NCI-H1417 (cell line): ENCODE measurements around the gene LAP3.
"Not testable (repeated sequence)": the region's sequence is repeated elsewhere in the genome, so short reads cannot be mapped to it uniquely, and the experiment has no call there.

Experiments
- DNase-seq, 3 experiments: peaks; one replicate each; lab custom pipeline; 2025; lab: John Stamatoyannopoulos, UW

LAP3 gene

DNA sequence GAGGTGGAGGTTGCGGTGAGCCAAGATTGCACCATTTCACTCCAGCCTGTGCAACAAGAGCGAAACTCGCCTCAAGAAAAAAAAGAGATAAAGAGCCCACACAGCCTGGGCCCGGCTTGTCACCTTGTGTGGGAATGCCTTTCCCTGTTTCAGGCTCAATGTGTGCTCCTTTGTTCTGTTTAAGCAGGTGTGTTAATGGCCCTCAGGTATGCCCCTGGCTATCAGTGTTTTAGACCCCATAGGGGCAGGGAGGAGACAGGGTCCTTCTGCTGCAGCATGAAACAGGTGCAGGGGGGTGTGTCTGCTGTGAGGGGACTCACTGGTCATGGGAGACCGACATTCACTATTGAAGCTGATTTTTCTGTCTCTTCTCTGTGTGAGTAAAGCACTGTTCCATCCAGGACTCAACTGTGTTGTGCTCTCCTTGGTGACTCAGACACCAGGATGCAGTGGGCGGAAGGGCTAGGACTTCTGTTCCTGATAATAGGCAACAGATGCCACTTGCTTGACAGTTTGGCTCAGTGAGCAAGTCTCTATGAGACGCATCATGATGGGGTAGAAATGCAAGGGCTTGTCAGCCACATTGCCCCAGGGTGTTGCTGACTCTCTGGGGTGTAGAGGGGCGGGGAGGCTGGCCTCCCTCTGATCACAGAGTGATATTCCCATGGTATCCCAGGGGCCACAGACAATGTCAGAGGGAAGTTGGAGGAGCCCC lies 15.6 kb upstream of the LAP3 start:
- DNase-seq = no peak

GRCh38 chr4:17562157-17562556 lies 14.8 kb upstream of the LAP3 start:
- DNase-seq = no peak

- DNase-seq = no peak
Observed at GRCh38 chr4:17565846-17566245, 11.2 kb upstream of the LAP3 start.

DNA sequence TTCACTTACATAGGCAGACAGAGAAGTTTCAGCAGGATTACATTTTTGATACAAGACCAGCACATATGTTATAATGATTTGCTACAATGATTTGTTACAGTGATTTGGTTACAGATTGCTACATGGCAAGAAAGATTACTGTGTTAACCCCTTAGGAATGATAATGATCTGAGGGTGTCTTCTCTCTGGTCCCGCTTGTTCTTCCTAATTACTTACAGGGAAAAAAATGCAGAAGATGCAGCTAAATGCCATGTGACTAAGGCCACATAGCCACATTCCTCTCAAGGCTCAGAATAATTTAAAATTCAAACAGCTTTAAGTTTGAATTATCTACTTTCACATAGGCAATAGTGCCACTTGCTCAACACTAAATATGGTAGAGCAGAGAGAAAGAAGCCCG lies 9.7 kb upstream of the LAP3 start:
- no peak for DNase-seq

GRCh38 chr4:17574206-17574605 lies 2.8 kb upstream of the LAP3 start:
- DNase-seq = no peak

DNA sequence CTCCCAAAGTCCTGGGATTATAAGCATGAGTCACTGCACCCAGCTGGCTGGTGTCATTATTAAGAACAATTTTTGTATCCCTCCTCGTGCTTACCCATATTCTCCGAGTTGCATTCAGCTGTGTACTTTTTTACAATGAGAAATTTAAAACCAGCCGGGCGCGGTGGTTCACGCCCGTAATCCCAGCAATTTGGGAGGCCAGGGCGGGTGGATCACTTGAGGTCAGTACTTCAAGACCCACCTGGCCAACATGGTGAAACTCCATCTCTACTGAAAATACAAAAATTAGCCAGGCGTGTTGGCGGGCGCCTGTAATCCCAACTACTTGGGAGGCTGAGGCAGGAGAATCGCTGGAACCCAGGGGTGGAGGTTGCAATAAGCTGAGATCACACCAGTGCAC lies 1.8 kb upstream of the LAP3 start:
- DNase-seq = not testable (repeated sequence)

- DNase-seq = peak in 2 of 3 experiments; percentile 35 to 67
Observed at GRCh38 chr4:17577665-17578481, 875 bp downstream of the LAP3 start.

DNA sequence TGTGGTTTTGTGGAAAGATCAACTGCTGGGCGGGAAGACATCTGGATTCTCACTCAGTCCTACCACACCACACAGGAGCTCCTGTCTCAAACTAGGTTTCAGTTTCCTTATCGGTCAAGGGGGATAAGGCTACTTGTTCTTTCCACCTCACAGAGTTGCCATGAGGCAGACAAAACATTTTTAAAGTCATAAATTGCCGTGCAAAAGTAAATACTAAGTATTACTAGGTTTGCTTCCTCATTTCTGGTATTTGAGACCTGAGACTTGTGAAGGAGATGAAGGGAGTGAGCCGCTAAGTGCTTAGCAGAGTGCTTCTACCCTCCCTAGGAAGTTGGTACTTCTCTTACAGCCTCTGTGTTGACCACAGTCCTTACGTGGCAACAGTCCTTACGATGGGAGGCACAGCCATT lies 1.5 kb downstream of the LAP3 start:
- no peak for DNase-seq

DNA sequence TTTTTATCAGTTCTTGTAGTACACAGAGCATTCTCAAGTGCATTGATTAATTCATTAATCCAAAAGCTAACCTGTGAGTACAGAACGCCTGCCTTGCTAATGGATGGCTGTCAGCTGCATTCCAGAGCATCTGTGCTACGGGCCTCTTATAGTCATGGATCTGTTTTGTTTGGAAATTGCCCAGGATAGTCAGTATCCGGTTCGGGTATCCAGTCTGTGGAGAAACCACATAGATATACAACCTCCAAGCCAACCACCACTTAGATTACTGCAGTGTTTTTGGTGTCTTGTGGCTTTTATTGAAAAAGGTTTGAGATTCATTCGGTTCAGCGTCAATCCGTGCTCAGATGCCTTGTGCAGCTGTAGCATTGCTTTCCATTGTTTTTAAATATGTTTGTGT lies 4.0 kb downstream of the LAP3 start:
- no peak for DNase-seq

- no peak for DNase-seq
Observed at GRCh38 chr4:17583276-17583675, 6.3 kb downstream of the LAP3 start.

GRCh38 chr4:17583941-17584340 lies 6.9 kb downstream of the LAP3 start:
- DNase-seq = no peak

GRCh38 chr4:17584521-17585213 lies 7.7 kb downstream of the LAP3 start:
- no peak for DNase-seq

- DNase-seq = no peak
Observed at GRCh38 chr4:17587094-17587822, 10.3 kb downstream of the LAP3 start.

GRCh38 chr4:17589355-17589754 lies 12.4 kb downstream of the LAP3 start:
- no peak for DNase-seq

DNA sequence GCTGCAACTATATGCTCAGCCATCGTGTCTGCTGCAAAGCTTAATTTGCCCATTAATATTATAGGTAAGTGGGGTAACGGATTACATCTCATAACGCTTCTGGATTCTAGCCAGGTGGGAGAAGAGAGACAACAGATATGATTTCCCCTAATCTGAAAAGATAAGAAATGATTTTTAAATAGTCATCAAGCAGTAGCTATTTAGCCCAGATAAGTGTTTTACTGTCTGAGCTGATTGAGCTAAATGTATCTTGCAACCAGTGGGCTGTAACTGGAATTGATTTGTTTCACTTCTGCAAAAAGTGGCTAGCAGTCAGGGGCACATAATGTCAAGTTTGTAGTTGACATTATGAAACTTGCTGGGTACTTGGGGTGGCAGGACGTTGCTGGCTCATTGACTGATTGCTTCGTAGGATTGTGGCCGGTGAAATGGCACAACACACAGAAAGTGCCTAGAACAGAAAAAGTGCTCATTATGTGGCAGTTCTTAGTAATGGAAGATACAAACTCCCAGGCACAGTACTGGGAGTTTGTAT lies 18.5 kb downstream of the LAP3 start:
- DNase-seq = no peak

- DNase-seq = peak in 2 of 3 experiments; percentile 4 to 49
Observed at GRCh38 chr4:17597517-17597916, 20.5 kb downstream of the LAP3 start.

GRCh38 chr4:17599826-17600225 lies 22.8 kb downstream of the LAP3 start:
- no peak for DNase-seq

DNA sequence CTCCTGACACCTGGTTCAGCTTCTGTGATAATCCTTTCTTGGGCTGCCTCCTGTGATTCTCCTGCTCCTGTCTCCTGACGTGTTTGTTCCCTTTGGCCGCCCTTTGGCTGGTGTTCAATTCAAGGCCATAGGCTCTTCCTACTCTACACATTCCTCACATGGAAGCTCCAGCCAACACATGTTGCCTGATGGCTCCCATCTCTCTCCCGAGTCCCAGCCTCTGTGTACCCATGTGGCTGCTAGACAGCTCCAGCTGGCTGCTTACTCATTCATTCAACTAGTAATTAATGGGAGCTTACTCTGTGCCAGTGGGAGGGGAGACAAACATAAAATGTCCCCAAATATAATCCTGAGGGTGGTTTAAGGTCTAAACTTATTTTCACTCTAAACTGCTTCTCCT lies 28.2 kb downstream of the LAP3 start:
- no peak for DNase-seq

DNA sequence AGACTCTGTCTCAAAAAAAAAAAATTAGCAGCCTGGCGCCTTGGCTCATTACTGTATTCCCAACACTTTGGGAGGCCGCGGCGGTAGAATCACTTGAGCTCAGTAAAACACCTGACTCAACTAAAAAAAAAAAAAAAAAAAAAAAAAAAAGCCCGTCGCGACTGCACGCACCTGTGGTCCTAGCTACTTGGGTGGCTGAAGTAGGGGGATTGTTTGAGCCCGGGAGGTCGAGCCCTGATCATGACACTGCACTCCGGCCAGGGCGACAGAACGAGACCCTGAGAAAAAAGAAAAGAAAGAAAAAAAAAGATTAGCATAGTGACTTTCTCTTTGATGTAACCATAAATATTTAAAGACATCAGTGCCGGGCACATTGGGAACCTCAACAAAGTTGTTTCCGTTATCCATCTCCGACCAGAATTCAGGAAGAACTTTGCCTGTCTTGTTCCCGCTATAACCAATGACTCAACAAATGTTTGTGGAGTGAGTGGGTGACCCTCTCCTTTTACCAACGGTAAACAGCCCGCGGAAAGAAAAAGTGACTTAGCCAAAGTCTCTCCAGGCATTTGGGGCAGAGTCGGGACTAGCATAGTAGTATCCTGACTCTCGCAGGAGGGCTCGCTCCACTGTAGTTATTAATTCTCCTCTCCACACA lies 36.9 kb downstream of the LAP3 start:
- DNase-seq = peak in 2 of 3 experiments; percentile 39 to 64

DNA sequence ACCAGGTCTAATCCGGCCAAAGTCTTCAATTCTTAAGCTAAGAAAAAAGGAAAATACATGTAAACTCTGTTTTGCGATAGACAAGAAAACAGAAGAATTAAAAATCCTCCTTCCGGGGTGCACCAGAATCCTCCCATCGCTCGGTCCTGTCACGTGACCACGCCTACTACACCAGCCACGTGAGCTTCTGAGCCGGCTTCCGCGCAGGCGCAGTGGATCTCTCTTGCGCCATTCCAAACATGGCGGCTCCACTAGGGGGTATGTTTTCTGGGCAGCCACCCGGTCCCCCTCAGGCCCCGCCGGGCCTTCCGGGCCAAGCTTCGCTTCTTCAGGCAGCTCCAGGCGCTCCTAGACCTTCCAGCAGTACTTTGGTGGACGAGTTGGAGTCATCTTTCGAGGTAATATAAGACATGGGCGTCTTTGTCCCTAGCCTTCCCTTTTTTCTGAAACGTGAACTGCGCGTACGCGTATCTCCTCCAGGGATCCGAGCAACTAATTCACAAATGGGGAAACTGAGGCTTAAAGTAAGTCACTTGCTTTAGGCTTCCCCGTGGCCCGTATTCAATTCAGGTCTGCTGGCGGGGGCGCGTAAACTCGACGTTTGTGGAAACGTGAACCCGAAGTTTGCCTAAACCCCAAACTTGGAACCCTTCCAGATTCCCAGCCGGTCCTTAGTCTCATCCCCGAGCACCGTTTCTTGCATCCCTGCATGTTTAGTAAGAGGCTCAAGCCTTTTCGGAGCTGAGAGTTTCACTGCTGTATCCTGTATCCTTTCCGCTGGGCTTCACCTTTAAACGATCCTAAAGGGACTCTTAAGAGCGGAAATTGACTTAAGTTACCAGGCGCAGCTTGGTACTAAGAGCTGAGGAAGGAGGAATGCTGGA lies 37.7 kb downstream of the LAP3 start, which contains the start of gene MED28:
Gene MED28 (plus strand): TSS at position 226 of the 884 bp plus-strand sequence. CDS start 14 bp downstream, at position 240.
- DNase-seq = peak; percentile 92 to 98 (median 97)
